ENCODE results near the gene SH3RF3.

SH3RF3 gene

DNA sequence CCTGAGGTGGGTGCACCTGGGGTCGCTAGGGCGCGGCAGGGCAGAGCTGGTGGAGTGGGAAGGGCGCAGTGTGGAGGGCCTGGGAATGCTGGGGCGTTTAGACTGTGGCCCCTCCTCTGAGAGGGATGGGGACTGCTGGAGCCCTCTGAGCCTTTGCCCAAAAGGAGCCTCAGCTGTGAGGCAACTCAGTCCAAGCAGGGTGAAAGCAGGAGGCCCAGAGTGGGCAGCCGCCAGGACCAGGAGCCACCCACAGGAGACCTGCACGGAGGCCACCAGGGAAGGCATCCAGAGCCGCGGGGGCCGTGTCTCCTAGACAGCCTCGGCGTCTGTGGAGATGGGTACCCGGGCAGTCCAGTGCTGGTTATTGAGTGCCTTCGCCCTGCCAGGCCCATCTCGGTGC lies 369.9 kb downstream of the SH3RF3 start:
- CTCF ChIA-PET, result interaction anchor here (0.6 to 9.4 kb wide), 2 partner anchors 10 to 12 kb away, joined by 3 to 101 read pairs; no protein-coding TSS in a partner anchor
- DNase-seq (ENCODE audit: low read depth, low spot score), result no peak
- TF ChIP-seq, protein P1, sequence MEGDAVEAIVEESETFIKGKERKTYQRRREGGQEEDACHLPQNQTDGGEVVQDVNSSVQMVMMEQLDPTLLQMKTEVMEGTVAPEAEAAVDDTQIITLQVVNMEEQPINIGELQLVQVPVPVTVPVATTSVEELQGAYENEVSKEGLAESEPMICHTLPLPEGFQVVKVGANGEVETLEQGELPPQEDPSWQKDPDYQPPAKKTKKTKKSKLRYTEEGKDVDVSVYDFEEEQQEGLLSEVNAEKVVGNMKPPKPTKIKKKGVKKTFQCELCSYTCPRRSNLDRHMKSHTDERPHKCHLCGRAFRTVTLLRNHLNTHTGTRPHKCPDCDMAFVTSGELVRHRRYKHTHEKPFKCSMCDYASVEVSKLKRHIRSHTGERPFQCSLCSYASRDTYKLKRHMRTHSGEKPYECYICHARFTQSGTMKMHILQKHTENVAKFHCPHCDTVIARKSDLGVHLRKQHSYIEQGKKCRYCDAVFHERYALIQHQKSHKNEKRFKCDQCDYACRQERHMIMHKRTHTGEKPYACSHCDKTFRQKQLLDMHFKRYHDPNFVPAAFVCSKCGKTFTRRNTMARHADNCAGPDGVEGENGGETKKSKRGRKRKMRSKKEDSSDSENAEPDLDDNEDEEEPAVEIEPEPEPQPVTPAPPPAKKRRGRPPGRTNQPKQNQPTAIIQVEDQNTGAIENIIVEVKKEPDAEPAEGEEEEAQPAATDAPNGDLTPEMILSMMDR (IDR thresholded peaks at IDR 0.05; ENCODE audit: insufficient read depth, low read length, missing control alignments), result no peak
- POLR2A ChIA-PET, result no interaction called here
- no peak overlapping the region for H3K4me3 ChIP-seq (ENCODE audit: low read depth, low read length)

DNA sequence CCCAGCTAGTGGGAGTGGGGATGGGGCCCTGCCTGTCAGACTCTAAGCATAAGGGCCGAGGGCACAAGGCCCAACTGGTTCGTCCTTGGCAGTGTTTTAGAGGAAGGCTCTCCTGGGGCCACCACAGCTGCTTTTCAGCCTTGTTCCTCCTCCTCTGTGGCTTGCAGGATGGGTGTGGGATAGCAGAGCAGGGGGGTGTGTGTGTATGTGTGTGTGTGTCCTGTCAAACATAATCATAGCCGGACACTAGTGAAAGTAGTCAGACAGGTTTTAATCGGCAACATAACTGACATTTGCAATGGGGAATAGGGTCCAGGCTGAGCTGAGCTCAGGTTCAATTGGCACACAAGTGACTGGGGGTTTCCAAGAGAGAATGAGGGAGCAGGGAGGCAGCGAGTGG lies 370.6 kb downstream of the SH3RF3 start:
- POLR2A ChIA-PET, result no interaction called here
- DNase-seq (ENCODE audit: low read depth, low spot score), result no peak
- TF ChIP-seq, protein P1 (IDR thresholded peaks at IDR 0.05; ENCODE audit: insufficient read depth, low read length, missing control alignments), result no peak
- CTCF ChIA-PET, result interaction anchor here (9.4 kb wide), 1 partner anchor 11 kb away, joined by 101 read pairs; no protein-coding TSS in a partner anchor
- H3K4me3 ChIP-seq (ENCODE audit: low read depth, low read length), result no peak overlapping the region

DNA sequence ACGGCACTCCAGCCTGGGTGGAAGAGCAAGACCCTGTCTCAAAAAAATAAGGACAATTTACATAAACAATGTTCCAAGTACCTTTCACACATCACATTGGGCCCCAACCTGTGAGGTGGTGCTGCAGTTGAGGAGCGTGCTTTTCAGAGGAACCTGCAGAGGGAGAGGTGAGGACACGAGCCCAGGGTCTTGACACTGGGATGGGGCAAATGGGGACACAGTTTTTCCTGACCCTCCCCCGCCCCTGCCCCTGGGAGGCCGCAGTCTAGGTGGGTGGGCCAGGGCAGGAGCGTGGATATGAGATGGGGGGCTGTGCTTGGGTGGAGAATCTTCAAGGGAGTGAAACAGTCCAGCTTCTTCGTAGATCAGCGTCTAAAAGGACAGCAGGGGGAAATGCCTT lies 371.9 kb downstream of the SH3RF3 start:
- no peak overlapping the region for H3K4me3 ChIP-seq (ENCODE audit: low read depth, low read length)
- TF ChIP-seq, protein P1 (IDR thresholded peaks at IDR 0.05; ENCODE audit: insufficient read depth, low read length, missing control alignments), result no peak
- DNase-seq (ENCODE audit: low read depth, low spot score), result no peak
- POLR2A ChIA-PET, result no interaction called here
- CTCF ChIA-PET, result interaction anchor here (9.4 kb wide), 1 partner anchor 10 kb away, joined by 101 read pairs; no protein-coding TSS in a partner anchor

DNA sequence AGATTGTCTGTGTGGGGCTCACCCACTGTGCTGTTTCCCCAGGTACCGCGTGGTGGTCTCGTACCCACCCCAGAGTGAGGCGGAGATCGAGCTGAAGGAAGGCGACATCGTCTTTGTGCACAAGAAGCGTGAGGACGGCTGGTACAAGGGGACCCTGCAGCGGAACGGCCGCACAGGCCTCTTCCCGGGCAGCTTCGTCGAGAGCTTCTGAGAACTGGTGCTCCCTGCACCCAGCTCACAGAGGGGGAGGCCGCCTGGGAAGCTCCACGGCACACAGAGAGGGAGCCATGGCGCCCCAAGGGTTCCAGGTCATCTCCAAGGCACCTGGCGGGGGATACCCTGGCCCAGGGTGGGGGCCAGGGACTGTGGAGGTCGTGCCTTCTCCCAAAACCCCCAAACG lies 372.5 kb downstream of the SH3RF3 start:
- ChIA-PET CTCF (interaction anchor here (9.4 kb wide), 1 partner anchor 9 kb away, joined by 101 read pairs; no protein-coding TSS in a partner anchor), POLR2A (no interaction called here)
- DNase-seq (ENCODE audit: low read depth, low spot score), result no peak
- TF ChIP-seq, protein P1 (IDR thresholded peaks at IDR 0.05; ENCODE audit: insufficient read depth, low read length, missing control alignments), result no peak
- H3K4me3 ChIP-seq (ENCODE audit: low read depth, low read length), result no peak overlapping the region

DNA sequence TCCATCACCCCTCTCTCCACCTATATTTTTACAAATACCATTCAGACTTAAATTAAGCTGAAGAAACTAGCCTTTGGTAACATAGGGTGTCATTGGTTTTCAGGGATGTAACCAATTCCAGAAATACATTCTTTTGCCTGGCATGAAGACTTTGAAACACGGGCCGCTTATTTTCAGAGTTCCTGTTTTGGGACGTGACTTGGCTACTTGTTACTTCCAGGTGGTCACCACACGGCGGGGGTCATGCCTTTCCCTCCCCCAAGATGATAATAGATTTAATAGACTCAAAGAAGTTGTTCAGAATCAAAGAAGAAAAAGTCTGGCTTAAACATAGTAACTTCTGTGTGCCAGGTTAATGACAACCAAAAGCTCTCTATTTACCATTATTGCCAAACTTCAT lies 374.2 kb downstream of the SH3RF3 start:
- ChIA-PET CTCF (interaction anchor here (9.4 kb wide), 1 partner anchor 7 kb away, joined by 101 read pairs; no protein-coding TSS in a partner anchor), POLR2A (no interaction called here)
- TF ChIP-seq, protein P1 (IDR thresholded peaks at IDR 0.05; ENCODE audit: insufficient read depth, low read length, missing control alignments), result no peak
- DNase-seq (ENCODE audit: low read depth, low spot score), result no peak
- no peak overlapping the region for H3K4me3 ChIP-seq (ENCODE audit: low read depth, low read length)

DNA sequence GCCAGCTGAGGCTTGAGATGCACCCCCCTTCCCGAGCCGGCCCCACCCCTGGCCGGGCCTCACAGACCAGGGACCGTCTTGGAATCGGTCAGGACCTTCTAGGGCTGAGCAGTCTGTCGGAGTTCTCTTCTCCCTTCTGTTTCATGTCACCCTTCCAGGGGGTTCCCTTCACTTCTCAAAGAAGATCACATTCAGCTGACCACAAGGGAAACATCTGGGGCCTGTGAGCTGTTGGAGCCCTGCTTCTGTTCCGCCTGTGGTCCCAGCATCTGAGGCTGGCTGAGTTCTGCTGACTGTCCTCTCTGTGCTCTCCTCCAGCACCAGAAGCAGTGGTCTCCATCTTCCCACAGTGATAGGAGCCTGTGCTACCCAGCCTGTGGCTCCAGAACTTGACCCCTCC lies 378.2 kb downstream of the SH3RF3 start:
- ChIA-PET CTCF (interaction anchor here (1.1 to 9.8 kb wide), 3 partner anchors 9 to 377 kb away, joined by 3 to 155 read pairs (median 101); partner anchors contain the start of gene SH3RF3), POLR2A (no interaction called here)

More for the DNA sequence above, 378.2 kb downstream of the SH3RF3 start:
- no peak for DNase-seq (ENCODE audit: low read depth, low spot score)
- no peak overlapping the region for H3K4me3 ChIP-seq (ENCODE audit: low read depth, low read length)
- TF ChIP-seq, protein P1 (IDR thresholded peaks at IDR 0.05; ENCODE audit: insufficient read depth, low read length, missing control alignments), result no peak

Measured in AG04449 (cell line).